Measurements from ENCODE around the gene TOMT.

- TF ChIP-seq CTCF (IDR thresholded peaks at IDR 0.05) (no peak), HMGXB4 (CRISPR knock-in tag; IDR thresholded peaks at IDR 0.05; ENCODE audit: borderline replicate concordance) (no peak), BHLHE40 (IDR thresholded peaks at IDR 0.05; ENCODE audit: low read depth, low read length) (no peak)
These were observed 3.6 kb upstream of the TOMT start for GRCh38 chr11:72102162-72102561.
